Activated CD4-positive, alpha-beta T cell treated with anti-CD3 and anti-CD28 coated beads, Interleukin-2, amount 50 U/mL, for 48 hours (primary cell): ENCODE results near the gene RPS17.
A peak's percentile ranks its signal among the peaks of the same experiment; 100 is the strongest.
"Not testable (repeated sequence)": the region's sequence is repeated elsewhere in the genome, so short reads cannot be mapped to it uniquely, and the experiment has no call there.

Source experiments
- DNase-seq, 2 experiments: peaks; one replicate each; pipeline ENCODE4 v3.0.0-alpha.2; 2020

The RPS17 gene

DNA sequence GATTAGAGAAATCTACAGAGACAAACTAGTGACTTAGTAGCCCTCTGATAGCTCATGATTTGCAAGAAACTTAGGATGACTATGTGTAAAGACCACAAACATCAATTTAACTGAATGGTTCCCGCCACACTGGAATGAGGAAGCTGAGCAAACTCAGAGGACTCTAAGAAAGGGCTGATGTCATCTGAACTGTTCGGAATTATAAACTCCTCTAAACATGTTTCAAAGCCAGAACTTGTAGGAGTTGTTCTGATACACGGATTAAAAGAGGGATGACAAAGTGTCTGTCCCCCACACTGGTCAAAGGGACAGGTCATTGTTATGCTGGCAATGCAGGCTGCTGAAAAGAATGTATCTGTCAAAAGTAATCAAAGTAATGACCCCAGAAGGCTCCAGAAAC is 34.4 kb downstream of the RPS17 start:
- DNase-seq = not testable (repeated sequence)

DNA sequence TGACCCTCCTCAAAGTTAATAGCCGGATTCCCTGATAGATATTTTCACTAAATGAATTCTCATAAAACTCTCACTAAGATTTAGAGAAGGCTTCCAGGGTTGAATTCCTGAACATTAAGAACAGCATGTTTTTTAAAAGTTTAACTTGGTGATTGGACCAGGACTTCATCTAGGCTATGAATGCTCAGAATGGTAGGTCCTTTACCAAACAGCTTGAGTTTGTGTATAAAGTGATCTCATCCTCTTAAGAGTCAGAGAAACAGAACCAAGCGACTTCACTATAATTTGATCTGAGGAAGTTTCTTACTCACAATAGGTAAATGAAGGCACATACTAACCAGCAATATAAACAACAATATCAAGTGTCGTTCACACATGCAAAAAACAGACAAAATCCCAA is 36.2 kb downstream of the RPS17 start:
- DNase-seq = not testable (repeated sequence)

DNA sequence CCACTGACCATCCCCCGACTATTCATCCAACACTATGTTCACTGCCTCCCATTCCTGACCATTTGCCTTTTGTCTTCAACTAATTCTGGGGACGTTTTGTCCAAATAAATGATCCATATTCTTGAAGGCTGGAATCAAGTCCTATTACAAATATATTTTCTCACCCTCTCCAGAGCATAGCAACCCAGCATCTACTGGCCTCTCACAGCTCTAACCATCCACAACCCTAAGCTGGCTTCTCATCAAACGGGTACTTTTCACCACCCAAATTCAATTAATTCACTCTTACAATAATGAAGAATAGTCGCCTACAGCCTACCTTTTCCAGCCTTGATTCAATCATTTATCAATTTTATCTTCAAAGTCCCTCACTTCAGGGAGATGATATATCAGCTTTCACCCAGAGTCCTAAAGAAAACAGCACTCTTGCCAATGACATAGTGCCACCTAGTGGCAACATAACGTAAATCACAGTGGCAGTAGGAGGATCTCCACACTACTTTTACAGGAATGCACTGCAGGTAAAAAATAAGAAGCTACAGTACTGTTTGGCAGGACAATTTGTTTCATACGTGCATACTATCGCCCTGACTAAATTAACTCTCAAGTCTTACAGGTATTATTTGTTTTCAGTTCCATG is 37.4 kb downstream of the RPS17 start:
- peak; percentile 2 to 11 for DNase-seq

DNA sequence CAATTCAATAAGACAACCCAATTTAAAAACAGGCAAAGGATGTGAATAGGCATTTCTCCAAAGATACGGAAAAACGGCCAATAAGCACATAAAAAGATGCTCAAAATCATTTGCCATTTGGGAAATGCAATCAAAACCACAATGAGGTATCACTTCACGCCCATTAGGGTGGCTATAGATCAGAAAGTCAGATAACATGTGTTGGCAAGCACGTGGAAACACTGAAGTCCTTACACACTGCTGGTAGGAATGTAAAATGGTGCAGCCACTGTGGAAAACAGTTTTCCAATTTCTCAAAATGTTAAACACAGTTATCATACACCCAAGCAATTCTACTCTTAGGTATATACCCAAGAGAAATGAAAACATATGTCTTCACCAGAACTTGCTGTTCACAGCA is 39.5 kb downstream of the RPS17 start:
- not testable (repeated sequence) for DNase-seq

DNA sequence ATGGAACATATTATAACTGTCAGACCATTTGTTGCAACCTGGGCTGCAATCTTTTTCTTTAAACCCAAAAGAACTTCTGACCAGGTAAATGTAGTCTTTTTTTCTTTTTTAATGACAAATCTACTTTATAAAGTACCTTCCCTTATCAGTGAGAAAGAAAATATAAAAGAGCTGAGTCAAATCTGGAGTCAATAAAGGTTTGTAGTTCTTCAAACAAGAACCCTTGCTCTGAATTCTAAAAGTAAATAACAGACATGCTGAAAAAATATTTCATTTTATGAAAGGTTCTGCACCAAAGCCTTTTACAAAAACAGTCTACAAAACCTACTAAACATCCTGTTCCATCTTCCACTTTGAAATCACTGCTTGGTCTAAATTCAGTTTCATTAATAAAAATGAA is 42.3 kb downstream of the RPS17 start:
- not testable (repeated sequence) for DNase-seq

DNA sequence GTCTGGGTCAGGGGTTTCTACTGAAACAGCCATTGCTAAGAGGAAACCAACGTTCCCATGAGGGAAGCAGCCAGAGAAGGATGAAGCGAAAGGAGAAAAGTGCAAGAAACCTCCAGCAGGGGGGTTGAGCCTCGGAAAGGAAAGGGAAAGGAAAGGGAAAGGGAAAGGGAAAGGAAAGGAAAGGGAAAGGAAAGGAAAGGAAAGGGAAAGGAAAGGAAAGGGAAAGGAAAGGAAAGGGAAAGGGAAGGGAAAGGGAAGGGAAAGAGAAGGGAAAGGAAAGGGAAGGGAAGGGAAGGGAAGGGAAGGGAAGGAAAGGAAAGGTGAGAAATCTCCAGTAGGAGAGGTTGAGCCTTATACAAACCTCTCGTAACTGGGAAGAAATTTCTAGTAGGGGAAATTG is 52.0 kb downstream of the RPS17 start:
- not testable (repeated sequence) for DNase-seq

DNA sequence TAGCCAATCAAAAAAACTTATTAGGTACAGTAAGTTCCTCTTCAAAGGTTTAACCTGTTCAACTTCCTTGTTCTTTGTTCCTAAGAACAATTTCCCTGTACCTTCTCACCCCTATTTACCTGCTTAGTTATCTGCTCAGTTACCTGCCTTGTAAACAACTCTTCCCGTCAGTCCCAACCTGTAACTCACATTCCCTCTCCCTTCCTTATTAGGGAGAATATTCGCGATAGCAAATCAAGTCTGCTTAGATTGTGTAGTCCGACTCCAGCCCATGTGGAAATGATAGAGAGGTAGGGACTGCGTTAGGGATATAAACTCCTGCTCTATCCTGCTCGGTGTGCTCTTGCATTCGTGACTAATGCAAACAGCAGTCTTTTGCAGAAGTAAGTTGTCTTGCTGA is 53.2 kb downstream of the RPS17 start:
- DNase-seq = not testable (repeated sequence)
